Activated CD4-positive, alpha-beta T cell treated with anti-CD3 and anti-CD28 coated beads for 36 hours (primary cell): ENCODE measurements around the gene GGT5. TPM values are rescaled to one million over a fixed set of nuclear protein-coding genes. Genes with fewer than 3 reads are reported as not detected.
A peak's percentile ranks its signal among the peaks of the same experiment; 100 is the strongest.

Experiments used
- ATAC-seq: fragments of 200-7000 bp; cut with Tn5 transposase; one replicate; pipeline ENCODE4 v1.10.0; 2021; ENCODE audit warnings: mild to moderate bottlenecking, moderate library complexity
- CTCF ChIA-PET: fragments of 350-600 bp; sonication (Branson Sonifier 250); formaldehyde crosslinking; loops from one replicate; lab custom pipeline; 2021; ENCODE audit warnings: antibody characterized with exemption; lab: Charles Lee
- POLR2A ChIA-PET: fragments of 350-600 bp; sonication (Branson Sonifier 250); formaldehyde crosslinking; loops from one replicate; lab custom pipeline; 2021; ENCODE audit warnings: antibody characterized with exemption, inconsistent platforms; lab: Charles Lee
- DNase-seq: peaks from one replicate; pipeline ENCODE4 v3.0.0-alpha.2; 2020
- H3K27ac Mint-ChIP-seq: one replicate; pipeline ENCODE4 v1.8.0; 2021; ENCODE audit warnings: mixed read lengths
- H3K27me3 Mint-ChIP-seq: one replicate; pipeline ENCODE4 v1.8.0; 2021; ENCODE audit warnings: mixed read lengths
- H3K36me3 Mint-ChIP-seq: one replicate; pipeline ENCODE4 v1.8.0; 2021; ENCODE audit warnings: low read depth, mixed read lengths
- H3K4me1 Mint-ChIP-seq: one replicate; pipeline ENCODE4 v1.8.0; 2021; ENCODE audit warnings: mixed read lengths
- H3K4me3 Mint-ChIP-seq: one replicate; pipeline ENCODE4 v1.8.0; 2021; ENCODE audit warnings: mild to moderate bottlenecking, moderate library complexity, mixed read lengths
- H3K9me3 Mint-ChIP-seq: one replicate; pipeline ENCODE4 v1.8.0; 2021; ENCODE audit warnings: low read depth, mixed read lengths
- intact Hi-C, 2 experiments: fragments of 100-400 bp; cut with DNase I in 1 of 2; cut with micrococcal nuclease in 1 of 2; formaldehyde crosslinking; loops; one replicate each; pipeline versions ENCODE4 v1.14.2 to v1.15.1; 2022 to 2024; cut with DNase I, micrococcal nuclease
- total RNA-seq, 2 experiments: library from RNA; stranded (reverse); gene quantifications; one replicate each; pipeline ENCODE4 v1.2.3, GENCODE V29; 2021

The GGT5 gene
- total RNA-seq, 2 experiments from 2014 or later: 0.04 TPM; not detected in 1

- H3K4me3 Mint-ChIP-seq: no peak overlapping the region
- no peaks in the 10 kb centered on the region for H3K36me3 Mint-ChIP-seq
- DNase-seq: peak; percentile 74
- ChIA-PET POLR2A (no interaction called here), CTCF (interaction anchor here (0.6 to 1.5 kb wide), 4 partner anchors 41 to 337 kb away, joined by 3 to 4 read pairs (median 3); no protein-coding TSS in a partner anchor)
- no peaks in the 10 kb centered on the region for H3K4me1 Mint-ChIP-seq
- H3K27me3 Mint-ChIP-seq: no peaks in the 10 kb centered on the region
- H3K27ac Mint-ChIP-seq: no peak overlapping the region
- peak; percentile 92 for ATAC-seq
- no peaks in the 10 kb centered on the region for H3K9me3 Mint-ChIP-seq
- intact Hi-C loops: loop anchor here (1.0 to 10.0 kb wide), 5 partner anchors 43 to 338 kb away; partner anchors contain the start of gene ADORA2A (in 1 of the 2)
Observed at GRCh38 chr22:24189249-24190158, 55.4 kb downstream of the GGT5 start.

- no peaks in the 10 kb centered on the region for H3K36me3 Mint-ChIP-seq
- POLR2A ChIA-PET: no interaction called here
Observed at GRCh38 chr22:24188705-24189248, 56.1 kb downstream of the GGT5 start.

GRCh38 chr22:24187731-24188644, 56.9 kb downstream of the GGT5 start:
- Mint-ChIP-seq H3K36me3 (no peaks in the 10 kb centered on the region), H3K27ac (no peak overlapping the region), H3K4me1 (no peaks in the 10 kb centered on the region), H3K9me3 (no peaks in the 10 kb centered on the region), H3K4me3 (no peak overlapping the region), H3K27me3 (no peaks in the 10 kb centered on the region)
- ChIA-PET POLR2A (no interaction called here), CTCF (no interaction called here)
- ATAC-seq (no peak), DNase-seq (no peak)
- intact Hi-C loops: loop anchor here (5.0 to 10.0 kb wide), 3 partner anchors 237 to 339 kb away; partner anchors contain the start of gene ADORA2A (in 1 of the 2)

More at GRCh38 chr22:24188705-24189248, 56.1 kb downstream of the GGT5 start:
- intact Hi-C loops: loop anchor here (1.0 to 10.0 kb wide), 4 partner anchors 59 to 339 kb away; partner anchors contain the start of gene ADORA2A (in 1 of the 2)
- ATAC-seq (no peak), DNase-seq (no peak)
- Mint-ChIP-seq H3K4me3 (no peak overlapping the region), H3K27ac (no peak overlapping the region), H3K4me1 (no peaks in the 10 kb centered on the region), H3K9me3 (no peaks in the 10 kb centered on the region), H3K27me3 (no peaks in the 10 kb centered on the region)
- CTCF ChIA-PET: interaction anchor here (0.7 kb wide), 2 partner anchors 41 to 337 kb away, joined by 3 to 4 read pairs; no protein-coding TSS in a partner anchor

GRCh38 chr22:24186892-24187670, 57.8 kb downstream of the GGT5 start:
- Mint-ChIP-seq H3K27ac (no peak overlapping the region), H3K27me3 (no peaks in the 10 kb centered on the region), H3K4me1 (no peaks in the 10 kb centered on the region), H3K4me3 (no peak overlapping the region), H3K36me3 (no peaks in the 10 kb centered on the region), H3K9me3 (no peaks in the 10 kb centered on the region)
- POLR2A ChIA-PET: no interaction called here
- CTCF ChIA-PET: no interaction called here
- no peak for DNase-seq
- ATAC-seq: no peak
- intact Hi-C loops: loop anchor here (5.0 to 10.0 kb wide), 3 partner anchors 238 to 340 kb away; partner anchors contain the start of gene ADORA2A (in 1 of the 2)

- ChIA-PET POLR2A (no interaction called here), CTCF (no interaction called here)
- ATAC-seq (no peak), DNase-seq (no peak)
- H3K4me3 Mint-ChIP-seq: no peak overlapping the region
- intact Hi-C loops: loop anchor here (5.0 to 10.0 kb wide), 3 partner anchors 238 to 341 kb away; partner anchors contain the start of gene ADORA2A (in 1 of the 2)
- no peaks in the 10 kb centered on the region for H3K27me3 Mint-ChIP-seq
- H3K9me3 Mint-ChIP-seq: no peaks in the 10 kb centered on the region
- no peak overlapping the region for H3K27ac Mint-ChIP-seq
- H3K4me1 Mint-ChIP-seq: no peaks in the 10 kb centered on the region
- no peaks in the 10 kb centered on the region for H3K36me3 Mint-ChIP-seq
Observed at GRCh38 chr22:24186352-24186740, 58.5 kb downstream of the GGT5 start.

- POLR2A ChIA-PET: interaction anchor here (0.6 kb wide), 1 partner anchor 272 kb away, joined by 3 read pairs; no protein-coding TSS in a partner anchor
- CTCF ChIA-PET: interaction anchor here (0.7 kb wide), 1 partner anchor 11 kb away, joined by 3 read pairs; no protein-coding TSS in a partner anchor
Observed at GRCh38 chr22:24185501-24186351, 59.2 kb downstream of the GGT5 start.

GRCh38 chr22:24185001-24185500, 59.8 kb downstream of the GGT5 start:
- intact Hi-C loops: loop anchor here (5.0 to 10.0 kb wide), 3 partner anchors 240 to 342 kb away; partner anchors contain the start of gene ADORA2A (in 1 of the 2)
- Mint-ChIP-seq H3K9me3 (no peaks in the 10 kb centered on the region), H3K36me3 (no peaks in the 10 kb centered on the region), H3K27ac (no peak overlapping the region), H3K27me3 (no peaks in the 10 kb centered on the region), H3K4me1 (no peaks in the 10 kb centered on the region), H3K4me3 (no peak overlapping the region)
- CTCF ChIA-PET: interaction anchor here (0.7 kb wide), 1 partner anchor 10 kb away, joined by 3 read pairs; no protein-coding TSS in a partner anchor
- POLR2A ChIA-PET: interaction anchor here (0.6 kb wide), 1 partner anchor 272 kb away, joined by 3 read pairs; no protein-coding TSS in a partner anchor
- ATAC-seq (no peak), DNase-seq (no peak)

More at GRCh38 chr22:24185501-24186351, 59.2 kb downstream of the GGT5 start:
- Mint-ChIP-seq H3K9me3 (no peaks in the 10 kb centered on the region), H3K27ac (no peak overlapping the region), H3K4me1 (no peaks in the 10 kb centered on the region), H3K36me3 (no peaks in the 10 kb centered on the region), H3K27me3 (no peaks in the 10 kb centered on the region), H3K4me3 (no peak overlapping the region)
- ATAC-seq (no peak), DNase-seq (no peak)
- intact Hi-C loops: loop anchor here (5.0 to 10.0 kb wide), 3 partner anchors 239 to 342 kb away; partner anchors contain the start of gene ADORA2A (in 1 of the 2)

GRCh38 chr22:24184057-24184798, 60.7 kb downstream of the GGT5 start:
- Mint-ChIP-seq H3K27me3 (no peaks in the 10 kb centered on the region), H3K27ac (no peak overlapping the region), H3K36me3 (no peaks in the 10 kb centered on the region), H3K4me3 (no peak overlapping the region), H3K9me3 (no peaks in the 10 kb centered on the region), H3K4me1 (no peaks in the 10 kb centered on the region)
- DNase-seq (no peak), ATAC-seq (no peak)
- intact Hi-C loops: loop anchor here in 1 of 2 experiments (10.0 kb wide), 2 partner anchors 241 to 341 kb away; partner anchors contain the start of gene ADORA2A
- ChIA-PET CTCF (interaction anchor here (1.4 kb wide), 1 partner anchor 47 kb away, joined by 4 read pairs; no protein-coding TSS in a partner anchor), POLR2A (no interaction called here)
